ENCODE data around the gene SLCO6A1.

- TF ChIP-seq CTCF (IDR thresholded peaks at IDR 0.05; ENCODE audit: low read length), result peak; percentile 73
- no peak for TF ChIP-seq EZH2phosphoT487 (IDR thresholded peaks at IDR 0.05; ENCODE audit: low read length)
- TF ChIP-seq EZH2 (optimal IDR thresholded peaks at IDR 0.05; ENCODE audit: low read depth, low read length), result no peak
Observed at GRCh38 chr5:102545175-102545574, 46.4 kb upstream of the SLCO6A1 start.
